HL-60 (cell line): Measurements from ENCODE around the gene PPM1M.

Experiments
- CTCF ChIP-seq: IDR thresholded peaks from one replicate; pipeline ENCODE4 v1.5.1; 2011; ENCODE audit warnings: low read length, control low read depth, inconsistent platforms; ENCODE audit not compliant: insufficient read depth
- POLR2AphosphoS5 ChIP-seq: IDR thresholded peaks from 2 replicates; pipeline ENCODE4 v1.6.1; 2012; ENCODE audit warnings: low read depth
- SPI1 ChIP-seq: IDR thresholded peaks from 2 replicates; pipeline ENCODE4 v1.6.1; 2012; ENCODE audit warnings: low read depth, mild to moderate bottlenecking, borderline replicate concordance

- TF ChIP-seq POLR2AphosphoS5 (no peak), CTCF (no peak), SPI1 (no peak)
These were observed 11.6 kb upstream of the PPM1M start for GRCh38 chr3:52233968-52234367.
